Coronary artery (tissue), 2 donors: ENCODE measurements around the gene PROZ.

Experiments used
- DNase-seq: peaks from one replicate; pipeline ENCODE4 v3.0.0-alpha.2; 2017; ENCODE audit warnings: low spot score
- H3K27ac ChIP-seq, 2 donors: fragments of 200-600 bp; sonication (generic); one replicate each; pipeline ENCODE4 v1.5.1; 2016 to 2019
- H3K4me3 ChIP-seq: fragments of 200-600 bp; sonication (generic); 2 replicates; pipeline ENCODE4 v1.5.1; 2016; ENCODE audit warnings: mild to moderate bottlenecking, moderate library complexity
- TF ChIP-seq, protein P1 (sequence below): fragments of 200-600 bp; sonication (generic); IDR thresholded peaks from one replicate; pipeline ENCODE4 v1.5.1; 2019; ENCODE audit warnings: antibody characterized with exemption

PROZ gene

DNA sequence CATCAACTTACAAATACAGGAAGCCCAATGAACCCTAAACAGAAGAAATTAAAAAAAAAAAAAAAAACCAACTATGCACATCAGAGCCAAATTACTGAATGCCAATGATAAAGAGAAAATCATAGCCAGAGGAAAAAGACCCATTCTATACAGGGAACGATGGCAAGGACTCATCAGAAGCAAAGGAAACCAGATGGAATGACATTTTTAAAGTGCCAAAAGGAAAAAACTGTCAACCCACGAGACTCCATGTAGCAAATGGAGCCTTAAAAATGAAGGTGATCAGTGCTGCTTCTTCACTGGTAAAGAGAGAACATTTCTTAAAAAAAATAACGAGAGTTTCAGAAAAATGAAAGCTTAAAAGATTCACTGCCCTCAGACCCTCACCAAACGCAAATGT is 31.7 kb downstream of the PROZ start:
- TF ChIP-seq, protein P1, sequence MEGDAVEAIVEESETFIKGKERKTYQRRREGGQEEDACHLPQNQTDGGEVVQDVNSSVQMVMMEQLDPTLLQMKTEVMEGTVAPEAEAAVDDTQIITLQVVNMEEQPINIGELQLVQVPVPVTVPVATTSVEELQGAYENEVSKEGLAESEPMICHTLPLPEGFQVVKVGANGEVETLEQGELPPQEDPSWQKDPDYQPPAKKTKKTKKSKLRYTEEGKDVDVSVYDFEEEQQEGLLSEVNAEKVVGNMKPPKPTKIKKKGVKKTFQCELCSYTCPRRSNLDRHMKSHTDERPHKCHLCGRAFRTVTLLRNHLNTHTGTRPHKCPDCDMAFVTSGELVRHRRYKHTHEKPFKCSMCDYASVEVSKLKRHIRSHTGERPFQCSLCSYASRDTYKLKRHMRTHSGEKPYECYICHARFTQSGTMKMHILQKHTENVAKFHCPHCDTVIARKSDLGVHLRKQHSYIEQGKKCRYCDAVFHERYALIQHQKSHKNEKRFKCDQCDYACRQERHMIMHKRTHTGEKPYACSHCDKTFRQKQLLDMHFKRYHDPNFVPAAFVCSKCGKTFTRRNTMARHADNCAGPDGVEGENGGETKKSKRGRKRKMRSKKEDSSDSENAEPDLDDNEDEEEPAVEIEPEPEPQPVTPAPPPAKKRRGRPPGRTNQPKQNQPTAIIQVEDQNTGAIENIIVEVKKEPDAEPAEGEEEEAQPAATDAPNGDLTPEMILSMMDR, result no peak
- Histone ChIP-seq H3K4me3 (no peak overlapping the region), H3K27ac (no peak overlapping the region)
- no peak for DNase-seq

DNA sequence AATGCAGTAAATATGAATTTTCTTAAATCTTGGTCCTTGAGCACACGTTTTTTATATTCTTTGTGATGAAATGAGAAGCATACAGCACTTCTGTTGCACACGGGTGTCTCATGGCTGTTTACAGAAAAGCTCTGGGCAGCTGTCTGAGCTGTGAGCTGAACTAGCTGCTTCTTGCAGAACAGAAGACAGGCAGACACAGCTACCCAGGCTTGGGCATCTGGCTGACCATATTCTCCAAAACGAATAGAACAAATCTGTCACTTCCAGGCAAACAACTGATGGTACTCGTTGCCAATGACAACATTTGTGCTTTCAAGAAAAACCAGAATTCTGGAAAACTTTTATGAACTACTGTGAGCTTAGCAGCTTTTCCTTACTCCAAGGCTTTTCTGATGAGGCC is 33.8 kb downstream of the PROZ start:
- Histone ChIP-seq H3K27ac (no peak overlapping the region), H3K4me3 (no peak overlapping the region)
- DNase-seq, result no peak
- TF ChIP-seq, protein P1, result no peak

DNA sequence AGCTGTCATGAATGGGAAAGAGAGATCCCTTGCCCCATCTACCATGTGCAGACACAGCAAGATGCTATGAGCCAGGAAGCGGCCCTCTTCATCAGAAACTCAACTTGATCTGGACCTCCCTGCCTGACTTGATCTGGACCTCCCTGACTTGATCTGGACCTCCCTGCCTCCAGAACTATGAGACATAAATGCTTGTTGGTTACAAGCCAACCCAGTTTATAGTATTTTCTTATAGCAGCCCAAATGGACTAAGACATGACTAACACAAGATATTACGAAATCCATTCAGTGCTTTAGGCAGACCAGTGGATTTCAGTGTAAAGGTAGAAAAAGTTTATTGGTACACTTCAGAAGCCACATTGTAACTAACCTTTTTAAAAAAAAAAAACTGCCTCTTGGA is 34.5 kb downstream of the PROZ start:
- no peak overlapping the region for H3K4me3 ChIP-seq
- DNase-seq, result no peak
- H3K27ac ChIP-seq, result no peak overlapping the region
- TF ChIP-seq, protein P1, result no peak

DNA sequence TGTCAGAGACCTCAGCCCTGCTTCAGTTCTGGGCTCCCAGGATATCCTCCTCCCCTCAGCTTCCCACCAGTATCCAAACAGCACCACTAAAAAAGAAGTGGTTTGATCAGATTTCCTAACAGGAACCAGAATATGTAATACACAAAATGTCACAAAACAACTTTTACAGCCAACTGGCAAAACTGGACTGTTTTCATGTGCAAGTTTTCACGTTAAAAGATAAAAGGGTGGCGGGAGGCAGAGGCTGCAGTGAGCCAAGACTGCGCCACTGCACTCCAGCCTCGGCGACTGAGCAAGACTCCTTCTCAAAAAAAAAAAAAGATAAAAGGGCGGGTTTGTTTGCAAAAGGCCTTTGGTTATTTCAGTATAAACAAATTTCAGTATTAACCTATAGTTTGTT is 36.9 kb downstream of the PROZ start:
- Histone ChIP-seq H3K4me3 (no peak overlapping the region), H3K27ac (no peak overlapping the region)
- DNase-seq, result no peak
- TF ChIP-seq, protein P1, result no peak

DNA sequence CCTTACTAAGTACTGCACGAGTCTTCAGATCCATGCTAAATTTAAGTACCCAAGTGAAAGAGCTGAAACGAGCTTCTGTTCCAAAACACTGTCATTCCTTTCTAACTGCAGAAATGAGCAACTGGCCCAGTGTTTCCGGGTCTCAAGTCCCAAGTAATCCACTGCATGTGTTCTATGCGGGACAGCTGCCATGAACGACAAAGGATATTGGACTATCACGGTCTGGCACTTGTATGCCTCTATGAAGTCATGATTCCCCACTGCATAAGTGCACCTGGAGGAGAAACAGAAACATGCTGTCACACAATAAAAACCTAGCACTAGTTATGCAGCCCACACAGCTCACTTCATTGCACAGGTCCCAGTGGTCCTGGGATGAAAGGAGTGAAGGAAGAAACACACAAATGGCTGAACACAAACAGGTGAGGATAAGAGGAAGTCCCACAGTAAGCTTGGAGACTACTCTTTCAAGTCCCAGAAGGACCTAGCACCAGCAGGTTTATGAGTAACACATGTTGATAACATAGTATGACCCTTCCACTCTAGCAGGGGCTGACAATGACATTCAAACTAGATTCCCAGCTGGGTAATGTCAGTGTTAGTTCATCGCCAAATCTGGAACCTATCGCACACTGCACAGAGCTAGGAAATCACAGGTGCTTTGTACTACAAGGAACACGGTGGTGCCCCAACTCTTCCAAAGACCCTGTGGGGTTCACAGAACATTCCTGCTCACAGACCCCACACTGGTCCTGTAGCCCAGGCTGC is 38.7 kb downstream of the PROZ start:
- Histone ChIP-seq H3K4me3 (no peak overlapping the region), H3K27ac (no peak overlapping the region)
- TF ChIP-seq, protein P1, result no peak
- DNase-seq, result no peak

DNA sequence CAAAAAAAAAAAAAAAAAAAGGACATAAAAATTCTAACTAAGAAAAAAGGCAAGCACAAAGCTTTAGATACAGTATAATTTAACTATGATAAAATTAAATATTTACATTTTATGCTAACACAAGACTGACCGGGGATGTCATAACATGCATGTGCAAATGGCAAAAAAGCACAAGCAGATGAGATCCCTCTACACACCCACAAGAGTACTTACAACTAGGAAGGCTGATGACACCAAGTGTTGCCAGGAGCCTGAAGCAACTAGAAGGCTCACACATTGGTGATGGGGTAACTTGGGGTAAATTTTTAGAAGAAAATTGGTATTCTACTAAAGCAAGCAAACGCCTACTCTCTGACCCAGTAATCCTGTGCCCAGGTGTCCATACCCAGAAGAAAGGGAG is 43.4 kb downstream of the PROZ start:
- Histone ChIP-seq H3K4me3 (no peak overlapping the region), H3K27ac (no peak overlapping the region)
- TF ChIP-seq, protein P1, result no peak
- DNase-seq, result no peak

DNA sequence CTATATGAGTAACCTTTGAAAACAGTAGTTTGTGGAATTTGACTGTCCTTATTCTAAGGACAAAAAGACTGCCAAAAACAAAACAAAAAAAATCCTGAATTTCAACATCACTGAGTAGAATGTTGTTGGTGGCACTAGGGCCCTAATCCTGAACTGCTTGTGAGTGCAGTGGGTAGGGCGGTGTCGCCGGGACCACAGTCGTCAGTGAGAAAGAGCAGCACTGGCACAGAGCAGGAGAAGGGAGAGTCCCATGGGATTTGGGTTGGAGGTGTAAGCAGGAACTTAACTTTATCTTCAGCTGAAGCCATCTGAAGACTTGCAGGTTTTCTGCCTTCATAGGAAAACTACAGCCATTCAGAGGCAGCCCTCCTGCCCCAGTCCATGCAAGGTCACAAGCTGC is 44.5 kb downstream of the PROZ start:
- TF ChIP-seq, protein P1, result no peak
- Histone ChIP-seq H3K4me3 (no peak overlapping the region), H3K27ac (no peak overlapping the region)
- no peak for DNase-seq
